Iris pigment epithelial cell (primary cell): ENCODE data around the gene AP2A2.

Source experiments
- DNase-seq: peaks from one replicate; pipeline ENCODE4 v3.0.0-alpha.2; 2011; ENCODE audit warnings: low read depth

AP2A2 gene

DNA sequence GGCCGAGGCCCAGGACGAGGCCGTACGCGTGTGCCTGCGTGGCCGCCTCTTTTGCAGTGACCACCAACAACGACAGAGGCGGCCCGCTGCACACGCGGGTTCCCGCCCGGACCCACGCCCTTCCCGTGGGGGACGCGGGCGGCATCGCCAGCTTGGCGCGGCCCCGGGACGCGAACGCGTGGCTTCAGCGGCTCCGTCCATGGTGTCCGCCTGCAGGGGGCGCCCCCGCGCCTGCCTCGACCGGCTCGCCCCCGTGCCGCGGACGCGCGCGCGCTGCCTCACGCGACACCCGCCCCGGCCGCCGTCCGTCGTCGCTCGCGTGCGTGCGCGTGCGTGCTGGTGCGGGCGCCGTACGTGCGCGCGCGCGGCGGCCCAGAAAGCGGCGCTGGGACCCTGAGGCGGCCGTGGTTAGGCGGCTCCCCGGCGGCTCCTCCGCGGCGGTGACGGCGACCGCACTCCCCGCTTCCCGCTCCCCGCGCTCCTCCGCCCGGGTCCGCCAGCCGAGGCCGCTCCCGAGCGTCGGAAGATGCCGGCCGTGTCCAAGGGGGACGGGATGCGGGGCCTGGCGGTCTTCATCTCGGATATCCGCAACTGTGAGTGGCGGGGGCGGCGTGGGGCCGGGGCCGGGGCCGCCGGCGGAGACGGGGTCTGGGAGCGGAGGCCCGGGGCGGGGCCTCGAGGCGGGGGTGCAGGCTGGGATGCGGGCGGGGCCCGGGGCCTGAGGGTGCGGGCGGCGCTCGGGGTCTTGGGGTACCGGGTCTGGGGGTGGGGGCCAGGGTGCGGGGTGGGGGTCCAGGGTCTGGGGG, at the start of gene AP2A2:
TSS of gene AP2A2 (plus strand) at position 375 of the 806 bp plus-strand sequence. CDS start at position 527, 152 bp downstream.
- peak; percentile 91 for DNase-seq

DNA sequence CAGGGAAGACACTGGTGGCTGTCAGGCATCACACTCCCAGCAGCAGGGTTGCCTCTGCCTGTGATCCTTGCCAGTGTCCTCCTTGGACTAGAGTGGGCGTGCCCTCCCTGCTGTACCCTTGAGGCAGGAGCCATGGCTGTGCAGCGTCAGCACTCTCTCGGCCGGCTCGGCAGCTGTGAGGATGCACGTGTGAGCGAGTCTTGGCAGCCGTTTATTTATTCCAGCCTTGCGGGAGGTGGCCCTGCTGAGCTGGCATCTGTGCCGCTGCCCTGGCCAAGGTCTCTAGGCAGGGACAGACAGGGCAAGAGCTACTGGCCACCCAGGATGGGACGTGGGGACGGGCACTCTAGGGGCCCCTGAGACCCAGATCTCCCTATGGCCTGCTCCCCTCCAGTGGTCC, 49.1 kb upstream of the AP2A2 start:
- DNase-seq, result no peak

DNA sequence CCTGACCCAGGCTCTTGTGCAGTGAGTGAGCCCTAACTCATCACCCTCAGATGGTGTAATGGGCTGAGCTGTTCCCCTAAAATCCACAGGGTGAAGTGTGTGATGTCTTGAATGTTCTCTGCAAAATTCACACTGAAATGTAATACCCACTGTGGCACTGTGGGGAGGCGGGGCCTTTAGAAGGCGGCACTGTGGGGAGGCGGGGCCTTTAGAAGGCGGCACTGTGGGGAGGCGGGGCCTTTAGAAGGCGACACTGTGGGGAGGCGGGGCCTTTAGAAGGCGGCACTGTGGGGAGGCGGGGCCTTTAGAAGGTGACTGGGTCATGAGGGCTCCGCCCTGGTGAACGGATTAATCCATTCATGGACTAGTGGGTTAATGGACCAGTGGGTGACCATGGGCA, 48.1 kb upstream of the AP2A2 start:
- DNase-seq, result no peak

DNA sequence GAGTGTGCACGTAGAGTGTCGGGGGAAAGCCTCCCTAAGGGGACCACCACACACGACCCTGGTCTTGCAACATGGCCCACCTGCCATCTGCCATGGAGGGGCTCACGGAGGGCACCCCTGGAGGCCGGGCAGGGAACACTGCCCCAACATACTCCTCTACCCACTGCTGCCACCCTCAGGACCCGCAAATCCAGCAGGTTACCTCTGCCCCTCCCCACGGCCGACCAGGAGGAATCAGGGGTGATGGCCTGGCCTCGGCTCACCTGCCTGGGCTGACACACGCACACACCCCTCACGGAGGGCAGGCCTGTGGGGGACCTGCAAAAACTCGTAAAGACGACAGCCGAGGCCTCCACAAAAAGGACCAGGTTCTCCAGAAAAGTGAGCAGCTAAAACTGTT, 45.2 kb upstream of the AP2A2 start:
- DNase-seq, result no peak

DNA sequence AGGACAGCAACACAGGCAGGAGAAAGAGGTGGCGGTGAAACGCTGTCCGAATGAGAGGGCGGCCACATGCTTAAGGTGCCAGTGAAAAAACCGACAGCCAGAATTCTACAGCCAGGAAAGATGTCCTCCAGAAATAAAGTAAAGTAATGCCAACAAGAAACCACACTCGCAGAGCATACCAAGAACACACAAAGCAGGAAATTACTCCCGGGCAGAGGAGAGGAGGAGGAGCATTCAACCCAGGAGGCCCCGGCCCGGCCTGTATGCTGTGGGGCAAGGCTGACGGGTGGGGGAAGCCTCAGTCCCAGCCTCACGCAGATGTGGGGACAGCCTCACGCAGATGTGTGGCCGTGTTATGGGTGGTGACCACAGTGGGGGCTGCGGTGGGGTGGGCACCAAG, 43.1 kb upstream of the AP2A2 start:
- DNase-seq, result no peak

DNA sequence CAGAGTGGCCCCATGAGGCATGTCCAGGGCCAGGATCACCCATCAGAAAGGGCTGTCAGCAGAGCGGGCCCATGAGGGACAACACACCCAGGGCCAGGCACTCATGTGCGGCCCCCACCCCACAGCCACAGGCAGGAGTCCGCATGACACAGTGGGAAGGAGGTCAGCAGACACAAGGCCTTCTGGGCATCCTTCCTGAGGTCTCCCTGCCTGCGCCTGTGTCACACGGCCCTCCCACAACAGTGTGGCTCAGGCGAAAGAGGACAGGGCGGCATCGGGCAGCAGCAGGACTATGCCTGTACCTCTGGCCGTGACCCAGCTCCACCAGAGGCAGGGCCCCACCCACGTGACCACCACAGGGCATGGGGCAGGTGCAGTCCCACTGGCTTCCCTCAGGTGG, 42.1 kb upstream of the AP2A2 start:
- no peak for DNase-seq

DNA sequence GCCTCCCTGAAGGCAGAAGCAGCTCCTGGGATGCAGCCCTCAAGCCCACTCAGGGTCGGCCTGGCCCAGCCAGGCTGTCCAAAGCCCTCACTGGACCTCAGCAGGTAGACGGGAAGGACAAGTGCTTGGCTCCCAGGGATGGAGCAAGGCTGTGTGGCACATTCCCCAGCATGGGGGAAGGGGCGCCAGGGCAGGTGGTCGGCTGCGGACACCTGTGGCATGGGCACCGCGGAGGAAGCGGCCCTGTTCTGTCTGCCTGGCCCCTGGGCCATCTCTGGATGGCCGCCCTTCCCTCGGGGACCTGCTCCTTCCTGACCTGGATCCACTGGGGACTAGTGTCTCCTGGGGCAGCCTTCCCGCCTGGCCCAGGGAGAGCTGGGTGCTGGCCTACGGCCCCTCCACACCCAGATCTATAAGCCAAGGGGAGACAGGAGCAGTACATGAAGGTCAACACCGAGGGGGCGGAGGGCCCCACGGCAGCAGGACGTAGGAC, 41.0 kb upstream of the AP2A2 start:
- DNase-seq, result no peak

DNA sequence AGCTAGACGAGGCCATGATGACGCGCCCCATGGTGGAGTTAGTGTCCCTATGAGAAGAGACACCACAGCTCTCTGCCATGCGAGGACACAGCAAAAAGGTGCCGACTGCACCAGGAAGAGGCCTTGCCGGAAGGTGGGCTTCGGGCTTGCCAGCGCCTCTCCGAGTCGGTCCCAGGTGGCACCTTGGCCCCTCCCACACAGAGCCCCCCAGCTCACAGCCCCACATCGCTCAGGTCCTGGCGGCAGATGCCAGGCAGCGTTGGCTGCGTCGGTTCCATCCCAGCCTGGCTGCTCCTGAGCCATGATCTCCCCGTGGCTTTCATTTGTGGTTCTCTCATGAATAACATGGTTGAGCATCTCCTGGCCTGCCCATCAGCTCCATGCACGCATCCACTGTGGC, 39.1 kb upstream of the AP2A2 start:
- DNase-seq, result no peak

DNA sequence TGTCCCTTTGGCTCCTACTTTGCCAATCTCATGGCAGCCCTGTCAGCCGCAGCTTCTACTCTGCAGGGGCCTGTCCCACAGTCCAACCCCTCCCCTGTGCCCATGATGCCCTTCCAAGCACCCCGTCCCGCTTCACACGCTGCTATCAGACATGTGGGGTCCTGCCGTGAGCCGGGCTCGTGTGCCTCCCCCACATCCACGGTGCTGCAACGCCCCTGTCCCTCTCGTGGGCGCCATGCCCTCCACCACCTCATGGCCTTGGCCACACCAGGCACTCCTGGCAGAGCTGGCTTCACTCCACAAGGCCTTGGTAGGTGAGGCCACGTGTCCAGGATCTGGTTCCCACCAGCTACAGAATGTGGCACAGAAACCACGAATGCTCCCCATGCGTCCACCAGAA, 38.1 kb upstream of the AP2A2 start:
- DNase-seq, result no peak

DNA sequence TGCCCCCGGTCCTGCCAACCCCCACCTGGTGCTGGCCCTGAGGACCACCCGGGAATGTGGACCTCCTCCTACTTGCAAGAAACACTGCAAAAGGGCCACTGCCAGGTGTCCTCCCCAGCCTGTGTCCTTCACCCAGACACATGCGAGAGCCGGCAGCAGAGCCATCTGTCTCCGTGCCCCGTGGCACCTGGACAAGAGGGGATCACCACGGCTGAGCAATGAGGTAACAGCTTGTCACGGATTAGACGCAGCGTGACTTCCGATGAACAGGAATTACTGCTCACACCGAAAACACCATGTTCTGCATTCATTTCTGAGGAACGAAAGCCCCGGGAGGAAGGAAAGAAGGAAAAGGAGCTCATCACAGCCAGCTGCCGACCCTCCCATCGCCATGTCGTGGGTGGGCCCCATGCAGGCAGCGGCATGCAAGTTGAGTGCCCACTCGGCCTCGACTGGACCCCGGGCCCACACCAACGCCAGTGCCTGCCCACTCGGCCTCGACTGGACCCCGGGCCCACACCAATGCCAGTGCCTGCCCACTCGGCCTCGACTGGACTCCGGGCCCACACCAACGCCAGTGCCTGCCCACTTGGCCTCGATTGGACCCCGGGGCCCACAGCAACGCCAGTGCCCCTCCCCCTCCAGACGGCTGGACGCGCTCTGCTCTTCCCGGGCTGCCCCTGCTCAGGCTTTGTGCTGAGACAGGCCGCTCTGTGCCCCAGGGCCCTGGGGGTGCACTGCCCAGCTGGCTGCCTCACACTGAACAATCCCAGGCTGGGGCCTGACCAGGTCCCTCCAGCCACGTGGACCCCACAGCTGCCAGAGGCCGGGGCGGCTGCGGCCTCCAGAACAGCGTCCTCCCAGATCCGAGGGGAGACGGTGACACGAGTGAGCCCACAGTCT, 37.1 kb upstream of the AP2A2 start:
- no peak for DNase-seq

DNA sequence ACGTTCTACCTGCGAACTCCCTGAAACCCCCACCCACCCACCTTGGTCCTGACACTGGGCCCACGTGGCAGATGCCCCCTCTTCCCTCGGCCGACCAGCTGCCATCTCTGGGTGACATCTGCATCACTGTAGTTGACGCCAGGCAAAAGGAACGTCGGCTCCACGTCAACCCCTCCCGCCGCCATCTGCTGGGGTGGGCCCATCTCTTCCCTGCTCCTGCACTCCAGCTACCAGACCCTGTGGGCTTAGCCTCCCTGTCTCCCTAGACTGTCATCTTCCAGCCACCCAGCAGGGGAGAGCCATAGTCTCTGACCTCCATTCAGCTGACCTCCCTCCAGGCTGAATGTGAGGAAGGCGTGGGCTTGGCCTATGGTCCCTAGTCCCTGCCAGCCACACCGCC, 36.4 kb upstream of the AP2A2 start:
- DNase-seq, result no peak

DNA sequence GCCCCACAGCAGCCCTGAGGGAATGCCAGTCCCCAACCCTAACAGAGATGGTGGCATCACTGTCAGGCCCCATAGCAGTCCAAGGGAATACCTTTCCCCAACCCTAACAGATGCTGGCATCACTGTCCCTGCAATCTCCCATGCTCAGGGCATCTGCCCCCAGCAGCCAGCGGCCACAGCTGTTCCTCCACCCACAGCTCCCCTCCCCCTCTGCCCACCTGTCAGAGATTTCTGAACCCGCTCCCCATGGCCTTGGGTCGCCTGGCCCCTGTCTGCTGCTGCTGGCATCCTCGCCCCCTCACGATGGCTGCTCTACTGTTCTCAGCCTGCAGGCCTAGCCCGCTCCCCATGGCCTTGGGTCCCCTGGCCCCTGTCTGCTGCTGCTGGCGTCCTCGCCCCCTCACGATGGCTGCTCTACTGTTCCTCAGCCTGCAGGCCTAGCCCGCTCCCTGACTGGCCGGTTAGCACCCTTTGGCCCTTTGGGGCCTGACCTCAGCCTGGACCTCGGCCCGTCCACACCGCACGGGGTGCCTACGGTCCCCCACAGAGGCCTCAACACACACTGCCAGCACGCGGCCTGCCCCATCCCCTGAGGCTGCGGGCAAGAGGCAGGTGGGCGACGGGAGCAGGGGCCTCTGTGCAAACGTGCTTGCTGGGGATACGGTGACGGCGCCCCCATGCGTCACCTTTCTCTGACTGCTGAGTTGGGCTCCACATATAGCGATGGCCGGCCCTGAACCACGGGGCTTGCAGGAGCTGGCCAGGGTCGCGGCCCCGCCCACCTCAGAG, 35.8 kb upstream of the AP2A2 start:
- DNase-seq, result no peak

DNA sequence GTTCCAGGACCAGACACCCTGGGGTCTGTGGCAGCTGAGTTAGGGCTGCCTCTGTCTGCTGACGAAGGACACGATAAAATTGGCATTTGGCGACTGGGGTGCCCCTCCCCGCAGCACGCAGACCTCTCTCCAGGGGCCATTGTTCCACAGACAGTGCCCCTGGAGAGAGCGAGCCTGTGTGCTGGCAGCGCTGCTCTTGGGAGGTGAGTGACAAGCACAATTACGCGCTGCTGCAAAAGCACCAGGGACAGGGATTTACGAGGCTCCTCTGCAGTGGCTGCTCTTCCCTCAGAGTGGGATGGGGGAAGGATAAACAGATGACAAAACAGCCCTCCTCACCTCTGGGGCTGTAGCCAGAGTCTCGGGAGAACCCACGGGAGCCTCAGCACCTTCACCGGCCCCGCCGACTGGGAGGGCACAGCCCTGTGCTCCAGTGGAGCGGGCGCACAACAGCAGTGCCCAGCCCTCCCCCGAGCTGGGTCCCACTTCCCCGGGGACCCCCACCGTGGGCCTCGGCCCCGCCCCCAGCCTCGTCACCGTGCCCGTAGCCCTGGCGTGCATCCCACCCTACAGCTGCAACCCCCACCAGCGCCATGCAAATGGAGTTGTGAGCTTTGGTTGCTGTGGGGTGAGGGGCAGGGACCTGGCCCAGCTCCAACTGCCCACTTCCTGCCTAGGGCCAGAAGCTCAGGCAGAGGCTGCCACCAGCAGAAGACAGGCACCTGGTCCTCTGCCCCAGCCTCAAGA, 34.7 kb upstream of the AP2A2 start:
- DNase-seq, result no peak

DNA sequence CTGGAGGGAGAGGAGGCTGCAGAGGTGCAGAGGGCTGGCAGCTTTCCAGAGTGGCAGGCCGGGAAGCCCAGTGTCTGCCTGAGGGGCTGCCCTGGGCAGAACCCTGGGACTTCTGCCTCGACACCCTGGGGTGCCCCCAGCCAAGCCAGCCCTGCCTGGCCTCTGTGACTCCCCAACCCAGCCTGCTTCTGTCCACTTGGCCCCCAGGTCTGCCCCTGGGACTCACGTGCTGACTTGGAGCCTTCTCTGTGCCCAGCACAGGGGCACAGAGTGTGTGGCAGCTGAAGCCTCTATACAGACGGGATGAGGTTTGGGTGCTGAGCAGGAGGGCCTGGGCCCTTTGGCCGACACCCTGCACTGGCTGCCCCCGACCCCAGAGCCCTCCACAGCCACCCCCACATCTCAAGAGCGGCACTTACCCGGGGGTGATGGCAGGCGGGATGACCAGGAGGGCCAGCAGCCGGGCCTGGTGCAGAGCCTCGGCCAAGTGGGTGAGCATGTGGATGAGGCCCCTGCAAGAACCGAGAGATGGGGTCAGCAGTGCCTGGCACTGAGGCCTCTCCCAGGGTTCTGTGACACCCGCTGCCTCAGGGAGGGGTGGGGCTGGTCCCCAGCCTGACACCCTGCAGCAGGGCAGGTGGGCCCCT, 32.5 kb upstream of the AP2A2 start:
- DNase-seq, result no peak

DNA sequence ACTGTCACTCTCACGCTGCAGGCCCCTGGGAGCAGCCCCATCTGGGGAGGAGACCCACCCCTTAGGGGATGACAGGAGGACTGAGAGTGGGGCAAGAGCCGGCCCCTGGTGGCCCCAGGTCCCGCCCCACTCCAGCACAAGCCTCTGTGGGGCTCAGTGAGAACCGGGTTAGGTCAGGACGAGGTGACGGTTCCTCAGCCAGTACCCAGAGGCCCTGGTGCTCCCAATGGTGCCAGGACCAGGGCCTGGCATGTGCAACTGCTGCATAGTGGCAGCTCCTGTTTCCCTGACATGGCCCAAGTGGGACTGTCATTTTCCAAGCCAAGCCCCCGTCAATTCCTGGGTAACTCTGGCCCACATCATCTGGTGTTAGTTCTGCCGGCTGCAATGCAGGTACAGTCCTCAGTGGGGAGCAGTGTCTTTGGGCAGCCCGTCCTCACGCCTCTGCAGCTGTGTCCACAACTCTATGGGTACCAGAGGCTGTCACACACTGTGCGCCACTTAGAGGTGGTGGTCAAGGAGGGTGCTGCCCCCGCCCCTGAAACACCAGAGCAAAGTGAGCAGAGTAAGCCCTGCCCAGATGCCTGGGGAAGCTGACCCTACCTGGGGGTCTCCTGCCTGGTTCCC, 31.0 kb upstream of the AP2A2 start:
- DNase-seq, result no peak

DNA sequence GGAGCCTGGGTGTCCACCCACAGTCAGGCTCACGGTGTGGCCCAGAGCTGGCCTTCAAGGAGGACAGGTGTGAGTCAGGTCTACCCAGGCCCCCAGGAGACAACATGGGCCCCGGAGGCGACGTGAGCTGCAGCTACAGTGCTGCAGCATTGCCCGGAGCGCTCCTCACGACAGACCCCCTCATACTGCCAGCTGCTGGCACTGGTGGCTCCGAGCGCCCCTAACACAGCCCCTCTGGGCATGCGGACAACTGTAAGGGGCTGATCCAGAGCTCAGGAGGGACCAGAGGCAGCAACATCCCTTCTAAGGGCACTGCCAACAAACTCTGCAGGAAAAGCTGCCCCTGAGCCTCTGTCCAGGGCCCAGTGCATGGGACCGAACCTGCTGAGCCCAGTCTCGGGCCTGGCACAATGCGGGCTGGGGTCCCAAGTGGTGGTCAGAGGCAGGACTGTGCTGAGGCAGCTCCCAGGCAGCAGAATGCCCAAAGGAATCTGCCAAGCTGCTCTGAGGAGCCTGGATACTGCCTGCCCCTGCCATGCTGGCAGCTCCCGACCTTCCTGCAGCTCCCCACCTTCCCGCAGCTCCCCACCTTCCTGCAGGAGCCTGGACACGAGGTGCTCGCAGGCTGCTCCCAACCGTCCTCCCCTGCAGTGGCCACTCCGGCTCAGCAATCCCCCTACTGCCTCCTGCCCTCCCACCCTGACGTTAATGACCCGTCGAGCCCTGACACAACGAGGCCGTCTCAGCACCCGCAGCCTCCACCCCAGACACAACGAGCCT, 30.1 kb upstream of the AP2A2 start:
- no peak for DNase-seq

DNA sequence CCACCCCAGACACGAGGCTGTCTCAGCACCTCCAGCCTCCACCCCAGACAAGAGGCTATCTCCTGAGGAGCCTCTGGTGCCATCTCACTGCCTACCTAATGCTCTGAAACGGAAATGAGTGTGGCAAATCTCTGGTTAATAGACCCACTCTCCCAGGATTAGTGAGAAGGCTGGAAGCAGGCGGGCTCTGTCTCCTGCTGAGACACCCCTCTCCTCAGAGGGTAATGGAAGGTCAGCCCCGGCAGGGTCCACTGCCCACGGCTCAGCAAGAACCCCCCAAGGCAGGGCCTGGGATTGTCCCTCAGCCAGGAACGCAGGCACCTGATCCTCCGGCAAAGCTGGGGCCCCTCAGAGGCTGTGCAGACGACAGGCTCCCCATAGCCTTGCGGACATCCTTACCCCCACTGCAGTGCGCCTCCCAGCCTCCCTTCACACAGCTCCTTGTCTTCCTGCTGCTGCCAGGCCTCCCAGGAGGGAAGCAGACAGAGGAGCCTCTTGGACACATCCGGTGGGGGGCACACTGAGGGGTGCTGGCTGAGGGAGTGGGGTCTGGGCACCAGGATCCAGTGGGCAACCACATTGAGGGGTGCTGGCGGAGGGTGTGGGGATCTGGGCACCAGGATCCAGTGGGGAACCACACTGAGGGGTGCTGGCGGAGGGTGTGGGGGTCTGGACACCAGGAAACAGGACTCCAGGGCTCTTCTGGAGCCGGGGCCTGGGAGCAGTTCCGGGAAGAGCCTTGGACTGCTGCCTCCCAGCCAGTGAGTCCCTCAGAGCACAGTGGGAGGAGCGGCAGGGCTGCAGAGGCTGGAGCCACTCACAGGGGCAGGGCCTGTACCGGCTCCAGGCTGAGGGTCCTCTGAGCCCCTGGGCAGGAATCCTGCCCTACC, 28.2 kb upstream of the AP2A2 start:
- no peak for DNase-seq

DNA sequence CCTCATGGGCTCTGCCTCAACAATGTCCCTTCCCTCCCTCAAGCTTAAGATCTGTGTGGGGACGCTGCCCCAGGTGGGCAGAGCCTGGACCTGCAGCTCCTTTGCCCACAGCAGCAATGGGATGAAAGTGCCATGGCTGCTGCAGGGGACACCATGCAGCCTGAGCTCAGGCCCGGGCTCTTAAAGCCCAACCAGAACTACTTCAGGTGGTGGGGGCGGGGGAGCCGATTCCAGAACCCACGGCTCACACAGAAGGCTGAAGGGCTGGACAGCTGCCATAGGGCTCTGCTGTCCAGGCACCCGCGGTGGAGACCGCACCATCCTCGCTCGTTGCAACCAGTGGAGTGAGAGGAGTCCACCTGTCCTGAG, 27.5 kb upstream of the AP2A2 start:
- DNase-seq, result peak; percentile 18
